GM21723 (cell line): ENCODE measurements around the gene CXCL11.
"Not testable (repeated sequence)": the region's sequence is repeated elsewhere in the genome, so short reads cannot be mapped to it uniquely, and the experiment has no call there.

ENCODE experiments used
- ATAC-seq: cut with Tn5 transposase; IDR thresholded peaks from one replicate; pipeline ENCODE4 v1.9.1; 2021; ENCODE audit warnings: mild to moderate bottlenecking, moderate library complexity; ENCODE audit not compliant: unreplicated experiment

Gene CXCL11

GRCh38 chr4:76035799-76036380 is at the start of gene CXCL11:
Gene CXCL11, minus strand, starts transcription at chr4:76036070. Its CDS starts 83 bp downstream, at chr4:76035987.
- ATAC-seq: no peak

- ATAC-seq: no peak
Measured at GRCh38 chr4:76084542-76084941, 48.7 kb upstream of the CXCL11 start.

- no peak for ATAC-seq
Measured at GRCh38 chr4:76083386-76083988, 47.6 kb upstream of the CXCL11 start.

GRCh38 chr4:76078033-76078613 is 42.3 kb upstream of the CXCL11 start:
- ATAC-seq: no peak

GRCh38 chr4:76074993-76075600 is 39.2 kb upstream of the CXCL11 start:
- ATAC-seq: no peak

- no peak for ATAC-seq
Measured at GRCh38 chr4:76074468-76074867, 38.6 kb upstream of the CXCL11 start, which contains the start of gene ART3. Gene ART3, plus strand, starts transcription at chr4:76074709. Its CDS starts 1,181 bp downstream, at chr4:76075890.

- ATAC-seq: no peak
Measured at GRCh38 chr4:76072760-76073159, 36.9 kb upstream of the CXCL11 start.

- ATAC-seq: no peak
Measured at GRCh38 chr4:76067652-76068286, 31.9 kb upstream of the CXCL11 start.

- ATAC-seq: no peak
Measured at GRCh38 chr4:76066546-76066945, 30.7 kb upstream of the CXCL11 start.

GRCh38 chr4:76061982-76062381 is 26.1 kb upstream of the CXCL11 start:
- peak; percentile 65 for ATAC-seq

GRCh38 chr4:76061421-76061820 is 25.6 kb upstream of the CXCL11 start:
- no peak for ATAC-seq

- no peak for ATAC-seq
Measured at GRCh38 chr4:76060506-76060905, 24.6 kb upstream of the CXCL11 start.

- ATAC-seq: no peak
Measured at GRCh38 chr4:76059750-76060149, 23.9 kb upstream of the CXCL11 start.

- no peak for ATAC-seq
Measured at GRCh38 chr4:76058888-76059426, 23.1 kb upstream of the CXCL11 start.

- peak; percentile 44 for ATAC-seq
Measured at GRCh38 chr4:76058302-76058701, 22.4 kb upstream of the CXCL11 start.

GRCh38 chr4:76055421-76055820 is 19.6 kb upstream of the CXCL11 start:
- no peak for ATAC-seq

- peak; percentile 98 for ATAC-seq
Measured at GRCh38 chr4:76055016-76055415, 19.1 kb upstream of the CXCL11 start.

- no peak for ATAC-seq
Measured at GRCh38 chr4:76053730-76054129, 17.9 kb upstream of the CXCL11 start.

- ATAC-seq: not testable (repeated sequence)
Measured at GRCh38 chr4:76050560-76051050, 14.7 kb upstream of the CXCL11 start.

GRCh38 chr4:76049860-76050416 is 14.1 kb upstream of the CXCL11 start:
- ATAC-seq: not testable (repeated sequence)

- ATAC-seq: not testable (repeated sequence)
Measured at GRCh38 chr4:76044686-76045085, 8.8 kb upstream of the CXCL11 start.
